HUES6 (cell line): ENCODE results near the gene CTAG1A.
A peak's percentile ranks its signal among the peaks of the same experiment; 100 is the strongest.
"Not testable (repeated sequence)": the region's sequence is repeated elsewhere in the genome, so short reads cannot be mapped to it uniquely, and the experiment has no call there.

Source experiments
- H3K27ac ChIP-seq: 2 replicates; pipeline ENCODE4 v1.7.0; 2013; ENCODE audit warnings: low read depth, mild to moderate bottlenecking, low read length, inconsistent platforms
- H3K27me3 ChIP-seq: 2 replicates; pipeline ENCODE4 v1.6.1; 2013; ENCODE audit warnings: low read length; ENCODE audit not compliant: control insufficient read depth, insufficient read depth
- H3K36me3 ChIP-seq: 2 replicates; pipeline ENCODE4 v1.6.1; 2013; ENCODE audit warnings: low read length; ENCODE audit not compliant: control insufficient read depth, insufficient read depth
- H3K4me1 ChIP-seq: 2 replicates; pipeline ENCODE4 v1.6.1; 2013; ENCODE audit warnings: low read length; ENCODE audit not compliant: control insufficient read depth, insufficient read depth
- H3K4me3 ChIP-seq: 2 replicates; pipeline ENCODE4 v1.5.1; 2013; ENCODE audit warnings: low read depth, low read length
- H3K9ac ChIP-seq: one replicate; pipeline ENCODE4 v1.6.1; 2013; ENCODE audit warnings: mild to moderate bottlenecking, low read length
- H3K9me3 ChIP-seq: 2 replicates; pipeline ENCODE4 v1.6.1; 2013; ENCODE audit warnings: low read depth, low read length; ENCODE audit not compliant: control insufficient read depth, insufficient read depth

The CTAG1A gene

DNA sequence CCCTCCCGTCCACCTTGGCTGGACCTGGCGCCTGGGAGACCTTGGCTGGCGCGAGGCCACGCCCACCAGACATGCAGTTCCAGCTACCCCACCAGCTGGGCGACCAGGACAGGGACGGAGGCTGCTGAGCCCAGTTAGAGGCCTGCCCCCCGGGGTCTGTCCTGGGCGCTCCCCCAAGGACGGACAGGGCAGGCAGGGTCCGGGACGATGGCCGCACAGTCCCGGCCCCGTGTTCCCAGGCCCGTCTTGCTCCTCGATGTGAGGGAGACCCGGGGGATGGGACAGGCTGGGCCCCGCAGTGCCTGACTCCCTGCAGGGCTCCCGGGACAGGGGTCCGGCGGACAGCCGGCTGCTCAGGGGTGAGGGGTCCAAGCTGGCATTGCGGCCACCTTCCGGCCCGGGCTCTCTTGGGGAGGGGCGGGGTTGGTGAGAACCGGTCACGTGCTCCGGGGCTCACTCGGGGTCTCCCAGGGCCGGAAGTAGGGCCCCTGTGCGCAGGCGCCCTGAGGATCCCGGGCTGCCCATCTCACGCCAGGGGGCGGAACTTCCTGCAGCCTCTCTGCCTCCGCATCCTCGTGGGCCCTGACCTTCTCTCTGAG lies at the start of gene CTAG1A:
Gene CTAG1A (plus strand): TSS at position 549 of the 599 bp plus-strand sequence. CDS start 74 bp downstream, outside the sequence.
- not testable (repeated sequence) for H3K36me3 ChIP-seq, H3K27me3 ChIP-seq, H3K4me3 ChIP-seq, H3K9ac ChIP-seq, H3K9me3 ChIP-seq, H3K27ac ChIP-seq, H3K4me1 ChIP-seq

DNA sequence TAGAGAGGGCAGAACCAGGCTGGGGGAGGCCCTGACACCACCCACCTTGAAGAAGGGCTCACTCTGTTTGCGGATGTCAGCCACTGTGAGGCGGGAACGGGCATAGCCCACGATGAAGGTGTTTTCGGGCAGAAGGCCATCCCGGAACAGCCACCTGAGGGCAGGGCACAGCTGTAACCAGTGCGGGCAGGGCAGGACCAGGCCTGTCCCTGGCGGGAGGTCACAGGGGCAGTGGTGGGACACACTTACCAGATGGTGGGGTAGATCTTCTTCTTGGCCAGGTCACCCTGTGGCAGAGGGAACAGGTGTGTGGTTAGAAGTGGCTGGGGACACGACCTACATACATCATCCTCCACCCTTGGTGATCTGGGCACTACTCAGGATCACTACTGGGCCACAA lies 49.0 kb upstream of the CTAG1A start:
- peaks cover 24% of the 10 kb centered on the region; the same call in 1 of the 2 replicates for H3K9me3 ChIP-seq
- H3K27ac ChIP-seq = no peak overlapping the region
- no peak overlapping the region for H3K9ac ChIP-seq
- no peak overlapping the region for H3K4me3 ChIP-seq
- H3K36me3 ChIP-seq = peaks cover 47% of the 10 kb centered on the region
- H3K4me1 ChIP-seq = peaks cover 15% of the 10 kb centered on the region; the same call in 1 of the 2 replicates
- H3K27me3 ChIP-seq = no peaks in the 10 kb centered on the region

DNA sequence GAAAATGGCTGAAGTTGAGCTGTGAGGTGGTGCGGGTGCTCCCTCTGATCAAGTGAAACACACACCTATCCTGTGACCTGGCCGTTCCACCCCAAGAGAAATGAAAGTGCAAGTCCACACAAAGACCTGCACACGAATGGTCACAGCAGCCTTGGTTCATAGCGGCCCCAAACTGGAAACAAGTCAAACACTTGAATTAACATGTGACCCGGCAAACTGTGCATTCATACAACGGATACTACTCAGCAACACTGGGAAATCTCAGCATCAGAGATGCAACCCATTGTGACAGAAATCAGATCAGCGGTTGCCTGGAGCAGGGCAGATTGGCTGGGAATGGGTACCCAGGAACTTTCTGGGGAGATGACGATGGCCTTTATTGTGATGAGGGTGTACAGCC lies 45.9 kb upstream of the CTAG1A start:
- peaks cover 20% of the 10 kb centered on the region; the same call in 1 of the 2 replicates for H3K4me1 ChIP-seq
- H3K36me3 ChIP-seq = peaks cover 45% of the 10 kb centered on the region
- no peak overlapping the region for H3K4me3 ChIP-seq
- no peaks in the 10 kb centered on the region for H3K27me3 ChIP-seq
- no peak overlapping the region for H3K9ac ChIP-seq
- H3K9me3 ChIP-seq = peaks cover 10% of the 10 kb centered on the region; the same call in 1 of the 2 replicates
- no peak overlapping the region for H3K27ac ChIP-seq

DNA sequence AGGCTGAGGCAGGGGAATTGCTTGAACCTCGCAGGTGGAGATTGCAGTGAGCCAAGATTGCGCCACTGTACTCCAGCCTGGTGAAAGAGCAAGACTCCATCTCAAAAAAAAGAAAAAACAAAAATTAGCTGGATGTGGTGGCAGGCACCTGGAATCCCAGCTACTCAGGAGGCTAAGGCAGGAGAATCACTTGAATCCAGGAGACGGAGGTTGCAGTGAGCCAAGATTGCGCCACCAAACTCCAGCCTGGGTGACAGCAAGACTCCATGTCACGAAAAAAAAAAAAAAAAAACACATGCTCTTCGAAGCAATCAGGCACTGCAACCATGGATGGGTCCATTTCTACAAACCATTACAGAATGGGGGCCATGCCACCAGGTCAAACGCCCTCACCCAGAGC lies 44.6 kb upstream of the CTAG1A start:
- not testable (repeated sequence) for H3K27ac ChIP-seq, H3K4me3 ChIP-seq, H3K9ac ChIP-seq, H3K27me3 ChIP-seq
- peaks cover 18% of the 10 kb centered on the region; the same call in 1 of the 2 replicates for H3K4me1 ChIP-seq
- H3K9me3 ChIP-seq = peaks cover 12% of the 10 kb centered on the region; the same call in 1 of the 2 replicates
- peaks cover 44% of the 10 kb centered on the region for H3K36me3 ChIP-seq

DNA sequence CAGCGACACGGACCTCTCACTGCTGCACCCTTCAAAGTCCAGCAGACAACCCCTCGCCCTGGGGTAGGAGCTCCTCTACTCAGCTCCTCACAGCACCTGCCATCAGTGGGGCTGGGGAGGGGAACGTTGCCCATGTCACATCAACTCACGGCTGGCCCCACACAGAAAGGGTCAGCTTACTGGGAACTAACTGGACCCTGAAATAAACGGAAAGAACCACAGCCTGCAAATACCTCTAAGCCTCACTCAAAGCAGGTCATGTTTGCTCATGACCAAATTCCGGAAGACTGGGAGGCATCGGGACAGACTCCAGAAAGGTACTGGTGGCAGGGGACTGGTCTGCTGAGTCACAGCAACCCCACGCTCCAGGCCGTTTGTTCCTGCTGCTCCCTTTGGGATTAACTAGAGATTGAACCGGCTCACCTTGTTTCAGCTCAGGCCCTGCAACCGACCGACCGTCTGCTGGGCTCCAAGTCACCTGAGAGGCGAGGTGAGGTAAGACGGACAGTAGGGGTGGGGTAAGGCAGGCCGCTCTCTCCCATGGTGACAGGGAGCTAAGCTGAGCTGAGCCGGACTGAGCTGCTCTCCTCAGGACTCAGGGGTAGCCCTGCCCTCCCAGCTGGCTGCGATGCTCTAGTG lies 43.9 kb upstream of the CTAG1A start:
- Histone ChIP-seq H3K4me3 (no peak overlapping the region), H3K27me3 (no peaks in the 10 kb centered on the region), H3K4me1 (peaks cover 20% of the 10 kb centered on the region; the same call in 1 of the 2 replicates), H3K27ac (no peak overlapping the region), H3K9me3 (peaks cover 9% of the 10 kb centered on the region; the same call in 1 of the 2 replicates), H3K9ac (no peak overlapping the region), H3K36me3 (peaks cover 39% of the 10 kb centered on the region)

DNA sequence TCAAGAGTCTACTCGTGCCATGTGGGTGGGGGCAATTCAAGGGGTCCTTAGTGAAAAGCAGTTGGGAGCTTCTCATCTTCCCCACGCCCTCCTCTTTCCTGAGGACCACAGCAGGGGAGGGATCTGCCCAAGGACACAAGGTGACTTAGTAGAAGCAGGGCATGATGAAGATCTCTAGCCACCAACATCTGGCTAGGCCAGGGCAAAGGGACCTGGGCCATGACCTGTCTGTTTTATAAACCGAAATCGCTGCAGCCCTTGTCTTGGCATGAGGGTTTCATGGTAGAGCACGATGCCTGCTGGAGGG lies 43.4 kb upstream of the CTAG1A start:
- H3K27me3 ChIP-seq = no peaks in the 10 kb centered on the region

DNA sequence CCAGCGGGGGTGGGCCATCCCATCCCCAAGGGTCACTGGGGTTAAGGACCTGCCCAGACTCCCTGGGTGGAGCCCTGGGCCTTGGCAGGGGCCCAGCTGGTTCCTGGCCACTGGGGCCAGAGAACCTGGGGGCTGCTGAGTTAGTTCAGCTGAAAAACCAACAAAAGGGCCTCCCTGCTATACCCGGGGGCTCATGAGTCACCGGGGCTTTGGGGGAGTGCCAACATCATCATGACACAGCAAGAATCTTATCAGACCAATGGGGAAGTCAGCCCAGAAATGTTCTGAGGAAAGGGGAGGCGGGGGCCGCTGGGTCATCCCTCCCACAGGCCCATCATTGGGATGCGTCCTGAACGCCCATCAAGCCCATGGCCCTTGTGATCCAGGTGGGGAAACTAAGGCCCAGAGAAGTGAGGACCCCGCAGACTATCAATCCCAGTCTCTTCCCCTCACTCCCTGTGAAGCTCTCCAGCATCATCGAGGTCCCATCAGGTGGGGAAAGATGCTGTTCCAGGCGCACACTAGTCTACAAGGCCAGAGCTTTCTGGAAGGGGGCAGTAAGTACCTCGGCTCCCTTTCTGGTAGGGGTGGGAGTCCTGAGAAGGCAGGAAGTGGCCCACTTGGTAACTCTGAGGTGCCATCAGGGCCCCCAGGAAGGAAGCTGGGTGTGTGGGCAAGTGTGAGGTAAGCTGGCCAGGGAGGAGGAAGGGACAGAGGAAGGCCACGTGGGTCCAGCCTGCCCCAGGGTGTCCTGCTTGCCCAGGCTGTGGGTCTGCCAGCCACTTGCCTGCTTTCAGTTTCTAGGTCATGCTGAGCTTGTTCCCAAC lies 42.8 kb upstream of the CTAG1A start:
- H3K4me3 ChIP-seq = no peak overlapping the region
- peaks cover 35% of the 10 kb centered on the region for H3K36me3 ChIP-seq
- peak overlapping the region; percentile 38 for H3K9ac ChIP-seq
- no peak overlapping the region; the same call in 1 of the 2 replicates for H3K27ac ChIP-seq
- H3K4me1 ChIP-seq = peaks cover 20% of the 10 kb centered on the region; the same call in 1 of the 2 replicates
- H3K27me3 ChIP-seq = no peaks in the 10 kb centered on the region
- peaks cover 12% of the 10 kb centered on the region; the same call in 1 of the 2 replicates for H3K9me3 ChIP-seq

More for the DNA sequence above, 43.4 kb upstream of the CTAG1A start:
- Histone ChIP-seq H3K36me3 (peaks cover 35% of the 10 kb centered on the region), H3K4me1 (peaks cover 20% of the 10 kb centered on the region; the same call in 1 of the 2 replicates), H3K9me3 (peaks cover 12% of the 10 kb centered on the region; the same call in 1 of the 2 replicates), H3K9ac (peak overlapping the region; percentile 38), H3K27ac (no peak overlapping the region; the same call in 1 of the 2 replicates), H3K4me3 (no peak overlapping the region)

DNA sequence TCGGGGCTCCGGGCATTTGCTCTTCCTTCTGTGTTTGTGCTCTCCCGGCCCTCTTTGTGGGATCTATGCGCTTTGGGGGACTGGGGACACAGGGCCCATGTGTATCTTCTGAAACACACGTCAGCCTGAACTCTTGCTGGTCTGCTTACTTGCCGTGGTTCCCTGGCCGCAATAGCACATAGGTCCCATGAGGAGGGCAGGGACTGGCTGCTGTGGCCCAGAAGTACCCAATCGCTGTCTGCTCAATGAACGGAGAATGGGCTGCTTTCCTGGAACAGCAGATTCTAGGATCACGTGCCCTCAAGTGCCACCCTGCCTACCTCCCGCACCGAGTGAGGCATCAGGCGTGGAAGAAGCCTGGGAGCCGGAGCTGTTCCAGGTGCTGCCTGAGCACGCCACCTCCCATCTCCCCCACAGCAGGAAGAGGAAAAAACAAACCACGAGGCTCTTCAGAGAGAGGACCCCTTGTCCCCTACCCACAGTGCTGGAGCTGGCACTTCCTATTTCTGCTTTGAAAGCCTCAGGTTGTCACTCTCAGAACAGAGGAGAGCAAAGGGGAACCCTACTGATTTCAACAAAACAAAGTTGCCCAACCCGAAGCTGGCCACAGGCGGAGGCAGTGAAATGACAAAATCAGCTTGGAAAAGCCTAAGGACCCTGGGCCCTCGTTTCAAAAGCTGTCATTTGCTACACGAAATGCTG lies 42.1 kb upstream of the CTAG1A start:
- H3K9me3 ChIP-seq = peaks cover 14% of the 10 kb centered on the region; the same call in 1 of the 2 replicates
- H3K27ac ChIP-seq = no peak overlapping the region
- peak overlapping the region; percentile 12 for H3K9ac ChIP-seq
- no peaks in the 10 kb centered on the region for H3K27me3 ChIP-seq
- peaks cover 35% of the 10 kb centered on the region for H3K36me3 ChIP-seq
- peaks cover 20% of the 10 kb centered on the region; the same call in 1 of the 2 replicates for H3K4me1 ChIP-seq
- H3K4me3 ChIP-seq = no peak overlapping the region

DNA sequence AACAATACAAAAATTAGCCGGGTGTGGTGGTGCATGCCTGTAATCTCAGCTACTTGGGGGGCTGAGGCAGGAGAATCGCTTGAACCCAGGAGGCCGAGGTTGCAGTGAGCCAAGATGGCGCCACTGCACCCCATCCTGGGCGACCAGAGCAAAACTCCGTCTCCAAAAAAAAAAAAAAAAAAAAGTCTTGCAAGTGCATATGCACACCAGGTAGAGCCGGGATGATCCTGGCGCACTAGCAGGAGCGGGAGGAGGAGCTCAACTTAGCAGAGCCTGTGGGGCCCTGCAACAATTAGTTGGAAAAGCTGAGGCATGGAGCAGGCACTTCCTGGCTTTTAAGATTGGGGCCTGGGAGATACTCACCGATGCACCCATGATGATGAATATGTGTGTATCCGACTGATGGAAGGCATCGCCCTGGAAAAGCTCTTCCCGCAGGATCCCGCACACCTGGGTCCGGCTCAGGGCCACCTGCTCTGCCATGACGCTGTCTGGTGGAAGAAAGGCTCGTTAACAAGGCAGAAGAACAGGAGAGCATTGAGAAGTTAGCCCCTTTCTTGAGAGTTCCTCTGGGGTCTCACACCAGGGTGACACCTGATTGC lies 39.2 kb upstream of the CTAG1A start:
- Histone ChIP-seq H3K27me3 (no peaks in the 10 kb centered on the region), H3K36me3 (peaks cover 32% of the 10 kb centered on the region), H3K27ac (no peak overlapping the region), H3K4me1 (peaks cover 20% of the 10 kb centered on the region; the same call in 1 of the 2 replicates), H3K4me3 (peak overlapping the region; percentile 88), H3K9me3 (peaks cover 17% of the 10 kb centered on the region; the same call in 1 of the 2 replicates), H3K9ac (no peak overlapping the region)
